Progenitor cell of endocrine pancreas (in vitro differentiated cells): ENCODE results near the gene SERINC4. TPM values are rescaled to one million over a fixed set of nuclear protein-coding genes. Genes with fewer than 3 reads are reported as not detected.
"Not testable (repeated sequence)": the region's sequence is repeated elsewhere in the genome, so short reads cannot be mapped to it uniquely, and the experiment has no call there.

Experiments
- DNase-seq: peaks from one replicate; pipeline ENCODE4 v3.0.0; 2021; ENCODE audit warnings: low spot score; ENCODE audit not compliant: unreplicated experiment
- H3K27ac Mint-ChIP-seq: 2 replicates; pipeline ENCODE4 v1.8.0; 2021; ENCODE audit warnings: mild to moderate bottlenecking, moderate library complexity, mixed read lengths
- H3K27me3 Mint-ChIP-seq: 2 replicates; pipeline ENCODE4 v1.8.0; 2021; ENCODE audit warnings: mixed read lengths
- H3K36me3 Mint-ChIP-seq: 2 replicates; pipeline ENCODE4 v1.8.0; 2022; ENCODE audit warnings: mixed read lengths; ENCODE audit not compliant: insufficient read depth
- H3K4me1 Mint-ChIP-seq: 2 replicates; pipeline ENCODE4 v1.8.0; 2021; ENCODE audit warnings: low read depth, mixed read lengths
- H3K4me3 Mint-ChIP-seq: 2 replicates; pipeline ENCODE4 v1.8.0; 2021; ENCODE audit warnings: low read depth, mild to moderate bottlenecking, moderate library complexity, mixed read lengths
- H3K9me3 Mint-ChIP-seq: 2 replicates; pipeline ENCODE4 v1.8.0; 2021; ENCODE audit warnings: low read depth, mixed read lengths
- CTCF ChIP-seq: fragments of 200-600 bp; sonication (generic); IDR thresholded peaks from one replicate; pipeline ENCODE4 v1.5.0; 2021; ENCODE audit warnings: antibody characterized with exemption, mild to moderate bottlenecking; ENCODE audit not compliant: unreplicated experiment
- long read RNA-seq: library from polyadenylated mRNA; unstranded; transcript quantifications from one replicate; pipeline ENCODE4 v2.0.0, GENCODE V29; 2020
- total RNA-seq: library from RNA; stranded (reverse); gene quantifications from 2 replicates; pipeline ENCODE4 v1.2.1, GENCODE V29; 2021

Gene SERINC4
- total RNA-seq, result 0.33 and 0.36 TPM in 2 replicates
- long read RNA-seq, partial matches to known transcripts, result 0 of 2 reads
- long read RNA-seq, other reads (novel, unspliced or antisense), result 2 of 2 reads

- DNase-seq, result no peak
- Mint-ChIP-seq H3K9me3 (no peaks in the 10 kb centered on the region), H3K36me3 (peaks cover 17% of the 10 kb centered on the region), H3K4me3 (peak within 1 kb of the TSS; percentile 100), H3K27ac (peak within 1 kb of the TSS; percentile 98), H3K4me1 (peaks cover 16% of the 10 kb centered on the region), H3K27me3 (no peaks in the 10 kb centered on the region)
- no peak for TF ChIP-seq CTCF
Observed at GRCh38 chr15:43799945-43800285, at the start of gene SERINC4. SERINC4 (minus strand) TSS chr15:43800220; CDS start chr15:43799986, 234 bp downstream.

GRCh38 chr15:43845421-43845820 is 45.4 kb upstream of the SERINC4 start:
- Mint-ChIP-seq H3K36me3 (no peaks in the 10 kb centered on the region), H3K4me1 (no peaks in the 10 kb centered on the region), H3K9me3 (no peaks in the 10 kb centered on the region), H3K27me3 (no peaks in the 10 kb centered on the region), H3K4me3 (no peak overlapping the region), H3K27ac (no peak overlapping the region)
- no peak for DNase-seq
- no peak for TF ChIP-seq CTCF

GRCh38 chr15:43832485-43832884 is 32.5 kb upstream of the SERINC4 start:
- H3K36me3 Mint-ChIP-seq, H3K4me3 Mint-ChIP-seq, H3K9me3 Mint-ChIP-seq, H3K27ac Mint-ChIP-seq, H3K4me1 Mint-ChIP-seq, DNase-seq, H3K27me3 Mint-ChIP-seq: not testable (repeated sequence)

- DNase-seq, H3K27ac Mint-ChIP-seq, H3K27me3 Mint-ChIP-seq, H3K9me3 Mint-ChIP-seq, H3K36me3 Mint-ChIP-seq, H3K4me3 Mint-ChIP-seq, H3K4me1 Mint-ChIP-seq: not testable (repeated sequence)
Observed at GRCh38 chr15:43831519-43832052, 31.6 kb upstream of the SERINC4 start.

- H3K9me3 Mint-ChIP-seq, H3K4me3 Mint-ChIP-seq, DNase-seq, H3K4me1 Mint-ChIP-seq, H3K27me3 Mint-ChIP-seq, H3K27ac Mint-ChIP-seq, H3K36me3 Mint-ChIP-seq: not testable (repeated sequence)
Observed at GRCh38 chr15:43830691-43831275, 30.8 kb upstream of the SERINC4 start.

GRCh38 chr15:43829951-43830540 is 30.0 kb upstream of the SERINC4 start:
- not testable (repeated sequence) for H3K4me1 Mint-ChIP-seq, DNase-seq, H3K27me3 Mint-ChIP-seq, H3K4me3 Mint-ChIP-seq, H3K9me3 Mint-ChIP-seq, H3K27ac Mint-ChIP-seq, H3K36me3 Mint-ChIP-seq

GRCh38 chr15:43828061-43828657 is 28.1 kb upstream of the SERINC4 start:
- Mint-ChIP-seq H3K9me3 (peaks cover 3% of the 10 kb centered on the region), H3K27me3 (no peaks in the 10 kb centered on the region), H3K36me3 (peaks cover 5% of the 10 kb centered on the region), H3K27ac (no peak overlapping the region), H3K4me1 (peaks cover 7% of the 10 kb centered on the region), H3K4me3 (peak overlapping the region; percentile 77)
- no peak for DNase-seq
- TF ChIP-seq CTCF, result no peak
